Right ventricle myocardium inferior (tissue), 1 donor: Measurements from ENCODE around the gene SNORC. TPM values are rescaled to one million over a fixed set of nuclear protein-coding genes. Genes with fewer than 3 reads are reported as not detected.
"Not testable (repeated sequence)": the region's sequence is repeated elsewhere in the genome, so short reads cannot be mapped to it uniquely, and the experiment has no call there.

Source experiments
- ATAC-seq: fragments of 200-7000 bp; cut with Tn5 transposase; one replicate; pipeline ENCODE4 v1.9.1; 2020; ENCODE audit warnings: mild to moderate bottlenecking, moderate library complexity
- DNase-seq: peaks from one replicate; pipeline ENCODE4 v3.0.0; 2021; ENCODE audit errors: missing footprints
- intact Hi-C: fragments of 100-400 bp; cut with DNase I; formaldehyde crosslinking; loops from one replicate; pipeline ENCODE4 v1.11.0; 2022
- long read RNA-seq: library from polyadenylated mRNA; unstranded; transcript quantifications from one replicate; pipeline ENCODE4 v2.0.0, GENCODE V29; 2021
- total RNA-seq: library from RNA; stranded (reverse); fragmentation: NEBNext Ultra II Directional; extraction: Animal tissue kit (Norgen Biotek cat#: 25700); gene quantifications from one replicate; pipeline ENCODE4 v1.2.1, GENCODE V29; 2021
- donor health status: DM: no; HTN: yes; CAD: no; lungs with severe emphysema.

Gene SNORC
- total RNA-seq: 0.46 TPM
- long read RNA-seq, partial matches to known transcripts: 0 of 2 reads
- long read RNA-seq, other reads (novel, unspliced or antisense): 1 of 2 reads

DNA sequence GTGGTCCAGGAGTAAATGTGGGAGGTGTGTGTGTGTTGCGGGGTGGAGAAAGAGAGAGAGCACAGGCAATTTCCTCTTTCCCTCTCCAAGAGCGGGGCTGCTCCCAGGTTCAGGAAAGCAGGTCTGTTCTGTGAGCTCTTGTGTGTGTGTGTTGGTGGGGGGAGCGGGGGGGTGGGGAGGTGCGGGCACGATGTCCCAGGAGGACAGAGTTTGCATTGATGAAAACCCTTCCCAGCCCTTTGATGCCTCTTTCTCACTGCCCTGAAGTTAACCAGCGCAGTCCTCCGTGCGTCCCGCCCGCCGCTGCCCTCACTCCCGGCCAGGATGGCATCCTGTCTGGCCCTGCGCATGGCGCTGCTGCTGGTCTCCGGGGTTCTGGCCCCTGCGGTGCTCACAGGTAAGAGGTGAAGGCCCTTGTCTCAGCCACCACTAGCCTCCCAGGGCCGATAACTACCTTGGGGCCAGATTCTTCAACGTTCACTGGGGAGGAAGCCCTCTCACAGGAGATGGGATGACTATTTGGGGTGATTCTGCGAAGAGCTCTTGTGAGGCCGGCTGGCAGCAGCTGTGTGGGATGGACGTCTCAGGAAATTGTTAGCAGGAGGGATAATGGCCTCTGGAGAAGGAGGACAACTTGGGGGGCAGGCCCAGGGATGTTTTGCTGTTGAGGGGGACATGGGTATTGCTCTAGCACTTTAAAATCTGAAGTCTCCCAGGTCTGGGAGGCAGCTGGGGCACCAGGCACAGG is at the start of gene SNORC:
Gene SNORC, plus strand, starts transcription at position 247 of the 748 bp plus-strand sequence. Its CDS starts 78 bp downstream, at position 325.
- DNase-seq (peak; percentile 42), ATAC-seq (no peak)
- intact Hi-C loops: no loop called here

DNA sequence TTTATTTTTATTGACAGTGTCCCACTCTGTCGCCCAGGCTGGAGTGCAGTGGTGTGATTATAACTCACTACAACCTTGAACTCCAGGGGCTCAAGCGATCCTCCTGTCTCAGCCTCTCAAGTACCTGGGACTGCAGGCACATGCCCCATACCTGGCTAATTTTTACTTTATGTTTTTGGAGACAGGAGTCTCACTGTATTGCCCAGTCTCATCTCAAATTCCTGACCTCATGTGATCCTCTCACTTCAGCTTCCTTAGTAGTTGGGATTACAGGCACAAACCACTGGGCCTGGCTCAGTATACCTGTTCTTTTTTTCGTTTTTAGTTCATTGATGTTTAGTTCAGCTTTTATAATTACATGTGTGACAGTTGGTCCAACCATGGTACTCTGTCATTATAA is 40.1 kb upstream of the SNORC start:
- DNase-seq (no peak), ATAC-seq (no peak)
- intact Hi-C loops: no loop called here

DNA sequence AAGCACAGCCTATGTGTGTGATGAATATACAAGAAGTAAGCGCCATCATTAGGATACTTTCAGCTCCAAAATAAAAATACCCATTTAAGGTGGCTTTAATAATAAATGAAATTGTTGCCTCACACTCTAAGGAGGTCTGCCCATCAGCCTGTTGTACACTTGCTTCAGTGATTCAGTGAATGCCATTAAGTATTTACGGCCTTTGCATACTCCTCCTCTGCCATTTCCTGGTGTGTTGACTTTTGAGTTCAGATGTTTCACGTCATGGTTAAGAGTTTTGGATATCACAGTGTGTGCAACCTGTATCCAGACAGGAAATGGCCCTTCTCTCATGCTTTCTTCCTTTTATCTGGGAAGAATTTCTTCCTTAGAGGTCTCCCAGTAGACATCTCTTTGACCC is 38.6 kb upstream of the SNORC start:
- intact Hi-C loops: no loop called here
- ATAC-seq (no peak), DNase-seq (no peak)

DNA sequence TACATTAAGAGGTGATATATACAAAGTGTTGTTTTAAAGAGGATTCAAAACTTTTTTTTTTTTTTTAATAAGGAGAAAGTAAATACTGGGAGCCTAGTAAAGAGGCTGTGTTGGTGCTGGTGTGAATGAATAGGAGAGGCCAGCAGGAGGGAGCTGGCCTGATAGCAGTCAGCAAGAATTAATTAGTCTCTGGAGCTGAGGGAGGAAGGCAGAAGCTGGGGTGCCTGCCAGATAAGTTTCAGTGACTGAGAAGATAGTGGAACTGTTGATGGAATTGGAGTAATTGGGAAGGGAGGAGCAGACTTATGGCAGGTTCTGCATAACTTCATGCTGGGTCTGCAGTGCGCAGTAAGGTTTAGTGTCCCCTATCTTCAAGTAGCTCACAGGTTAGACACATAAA is 36.2 kb upstream of the SNORC start:
- peak; percentile 48 for ATAC-seq
- intact Hi-C loops: no loop called here

DNA sequence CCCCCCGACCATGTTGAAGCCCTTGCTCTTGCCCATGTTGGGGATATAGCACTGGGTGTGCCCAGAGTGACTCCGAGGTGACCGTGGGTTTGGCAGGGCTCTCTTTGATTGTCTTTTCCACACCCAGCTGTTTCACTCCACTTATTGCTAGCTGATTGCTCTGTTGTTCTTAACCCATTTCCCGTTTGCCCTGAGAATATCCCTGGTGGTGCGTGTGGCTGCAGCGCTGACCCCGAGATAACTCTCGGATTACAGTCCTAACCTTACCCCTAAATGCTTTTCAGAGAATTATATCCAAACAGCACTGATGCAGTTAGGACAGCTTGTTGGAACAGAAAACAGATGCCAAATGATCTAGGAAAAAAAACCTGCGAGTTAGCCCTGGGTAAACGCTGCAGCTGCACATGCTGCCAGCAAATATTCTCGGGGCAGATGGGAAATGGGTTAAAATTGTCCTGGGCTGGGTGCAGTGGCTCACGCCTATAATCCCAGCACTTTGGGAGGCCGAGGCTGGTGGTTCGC is 34.3 kb upstream of the SNORC start:
- intact Hi-C loops: no loop called here
- peak; percentile 65 for ATAC-seq
- DNase-seq: no peak

More for the DNA sequence above, 36.2 kb upstream of the SNORC start:
- no peak for DNase-seq

DNA sequence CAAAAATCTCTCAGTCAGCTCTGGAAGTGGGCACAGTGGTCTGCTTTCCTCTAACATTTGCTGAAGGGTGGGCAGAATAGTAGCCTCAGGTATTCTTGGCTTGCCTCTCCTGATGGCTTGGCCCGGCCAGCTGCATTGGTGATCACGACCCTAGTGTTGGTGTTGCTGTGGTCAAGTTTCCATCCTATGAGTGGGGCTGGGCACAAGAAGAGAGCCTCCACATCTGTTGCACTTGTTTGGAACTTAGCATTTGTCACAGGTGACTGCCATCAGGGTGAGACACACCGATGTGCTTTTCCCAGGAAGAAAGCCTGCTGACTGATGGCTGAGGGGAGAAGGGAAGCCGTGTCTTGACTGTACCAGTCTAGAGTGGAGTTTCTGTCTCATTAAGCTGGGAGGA is 33.1 kb upstream of the SNORC start:
- no peak for ATAC-seq
- intact Hi-C loops: no loop called here
- DNase-seq: no peak

DNA sequence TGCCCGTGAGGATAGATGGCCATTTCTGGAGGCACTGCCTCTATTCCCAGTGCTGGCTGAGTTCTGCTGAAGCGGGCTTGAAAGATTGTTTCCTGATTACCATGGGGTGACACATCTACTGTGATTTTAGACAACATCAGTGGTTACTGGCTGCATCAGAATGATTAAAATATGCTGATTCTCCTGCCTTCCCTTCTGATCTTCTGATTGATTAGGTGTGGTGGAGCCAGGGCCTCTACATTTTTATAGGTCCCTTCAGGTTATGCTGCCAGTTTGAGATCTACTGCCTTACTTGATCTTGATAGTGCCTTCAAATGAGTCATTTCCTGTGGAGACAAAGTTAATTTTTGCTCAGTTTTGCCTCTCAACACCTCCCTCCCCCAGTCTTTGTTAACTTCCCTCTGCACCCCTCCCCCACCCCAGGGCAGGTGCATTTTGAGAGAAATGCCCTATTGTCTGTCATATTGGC is 31.6 kb upstream of the SNORC start:
- intact Hi-C loops: no loop called here
- ATAC-seq (no peak), DNase-seq (no peak)

DNA sequence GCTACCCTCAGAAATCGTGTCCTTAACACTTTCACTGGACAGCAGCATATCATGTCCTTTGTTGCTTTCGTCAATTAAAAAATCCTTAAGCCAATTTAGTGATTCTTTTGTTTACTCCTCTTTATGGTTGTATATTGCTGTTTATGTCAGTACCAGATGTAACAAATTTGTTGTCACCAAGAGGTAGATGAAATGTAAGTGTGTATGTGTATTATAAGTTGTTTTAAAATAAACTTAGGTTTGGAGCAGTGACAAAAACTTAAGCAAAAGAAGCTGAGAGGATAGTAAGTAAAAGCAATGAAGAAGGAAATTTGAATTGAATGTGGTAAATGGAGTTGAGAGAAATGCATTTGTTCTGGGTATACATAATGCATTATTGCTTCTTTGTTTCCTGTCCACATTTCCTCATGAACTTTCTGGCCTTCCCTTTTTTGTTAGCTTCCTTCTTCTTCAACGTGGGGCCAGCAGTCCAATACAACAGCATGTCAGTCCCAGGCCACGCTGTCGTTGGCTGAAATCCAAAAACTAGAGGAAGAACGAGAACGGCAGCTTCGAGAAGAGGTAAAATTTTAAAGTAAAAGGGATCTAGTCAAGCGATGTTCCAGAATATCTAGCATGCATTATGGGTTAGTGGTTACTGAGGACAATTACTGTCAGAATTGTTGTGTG is 30.5 kb upstream of the SNORC start:
- peak; percentile 80 for DNase-seq
- intact Hi-C loops: no loop called here
- ATAC-seq: peak; percentile 52

DNA sequence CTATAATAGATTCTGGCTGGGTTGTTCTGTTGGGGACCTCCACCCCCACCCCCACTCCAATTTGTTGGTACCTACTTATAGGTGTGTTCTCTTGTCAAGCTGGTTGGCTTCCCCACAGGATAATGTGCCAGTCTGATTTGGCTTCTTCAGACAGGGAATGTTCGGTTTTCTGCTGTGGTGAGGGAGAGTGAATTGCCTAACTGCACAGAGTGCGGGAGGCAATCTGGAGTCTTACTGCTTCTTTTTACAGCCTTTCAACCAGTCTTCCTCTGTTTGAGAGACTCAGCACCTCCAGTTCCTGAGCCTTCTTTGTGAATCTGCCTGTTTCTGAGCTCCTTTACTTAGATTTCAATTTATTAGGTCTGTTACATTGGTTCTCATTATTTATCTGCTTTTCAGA is 27.4 kb upstream of the SNORC start:
- intact Hi-C loops: no loop called here
- DNase-seq (no peak), ATAC-seq (no peak)

DNA sequence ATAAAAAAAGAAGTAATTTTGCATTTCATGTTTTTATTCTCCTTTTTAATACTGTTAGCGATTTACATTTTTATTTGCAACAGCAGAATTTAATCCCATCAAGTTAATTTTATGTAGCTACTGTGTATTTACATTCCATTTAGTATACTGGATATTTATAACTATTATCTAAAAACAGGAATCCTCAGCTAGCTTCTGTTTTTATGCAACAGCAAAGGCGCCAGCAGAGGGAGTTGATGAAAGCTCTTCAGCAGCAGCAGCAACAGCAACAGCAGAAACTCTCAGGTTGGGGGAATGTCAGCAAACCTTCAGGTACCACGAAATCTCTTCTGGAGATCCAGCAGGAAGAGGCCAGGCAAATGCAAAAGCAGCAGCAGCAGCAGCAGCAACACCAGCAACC is 26.2 kb upstream of the SNORC start:
- no peak for ATAC-seq
- no peak for DNase-seq
- intact Hi-C loops: no loop called here

DNA sequence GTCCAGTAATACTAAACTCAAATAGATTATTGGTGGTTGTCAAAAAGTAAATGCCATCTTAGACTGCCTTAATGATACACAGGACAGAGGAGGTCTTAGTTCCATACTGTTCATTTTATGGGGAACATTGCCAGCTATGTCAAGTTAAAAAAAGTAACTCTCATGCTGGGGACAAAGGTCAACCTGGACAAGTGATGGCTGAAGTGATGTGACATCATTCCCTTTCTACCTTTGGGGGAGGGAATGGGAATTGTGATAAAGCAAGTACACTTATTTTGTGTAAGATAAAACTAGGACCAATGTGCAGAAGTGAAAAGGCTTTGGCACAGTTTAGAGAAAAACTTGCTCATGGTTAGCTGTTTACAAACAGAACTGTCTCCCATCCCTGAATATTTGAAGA is 24.0 kb upstream of the SNORC start:
- ATAC-seq (no peak), DNase-seq (no peak)
- intact Hi-C loops: no loop called here

DNA sequence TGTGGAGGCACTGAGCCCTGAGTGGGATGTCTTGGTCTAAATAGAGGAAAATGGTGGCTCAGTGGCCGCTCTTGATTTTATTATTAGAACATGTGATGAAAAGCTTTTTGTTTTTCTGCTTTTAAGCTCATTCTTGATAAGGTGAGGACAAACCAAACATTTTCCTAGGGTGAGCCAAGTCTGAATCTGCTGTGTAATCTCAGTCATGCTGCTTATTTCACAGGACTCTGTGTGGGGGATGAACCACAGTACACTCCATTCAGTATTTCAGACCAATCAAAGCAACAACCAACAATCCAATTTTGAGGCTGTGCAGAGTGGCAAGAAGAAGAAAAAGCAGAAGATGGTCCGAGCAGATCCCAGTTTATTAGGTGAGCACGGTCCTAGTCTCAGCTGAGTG is 20.0 kb upstream of the SNORC start:
- no peak for DNase-seq

DNA sequence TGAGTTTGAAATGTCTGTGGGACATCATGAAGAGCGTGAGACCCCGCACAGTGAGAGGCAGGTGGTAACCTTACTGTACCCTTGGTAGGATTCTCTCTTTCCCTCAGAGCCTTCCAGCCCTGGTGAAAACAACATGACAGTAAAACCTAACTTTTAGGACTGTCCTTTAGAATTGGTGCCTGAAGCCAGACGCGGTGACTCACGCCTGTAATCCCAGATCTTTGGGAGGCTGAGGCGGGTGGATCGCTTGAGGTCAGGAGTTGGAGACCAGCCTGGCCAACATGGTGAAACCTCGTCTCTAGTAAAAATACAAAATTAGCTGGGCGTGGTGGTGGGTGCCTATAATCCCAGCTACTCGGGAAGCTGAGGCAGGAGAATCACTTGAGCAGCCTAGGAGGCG is 18.0 kb upstream of the SNORC start:
- DNase-seq, ATAC-seq: not testable (repeated sequence)
- intact Hi-C loops: loop anchor here (2.0 to 5.0 kb wide), 2 partner anchors 200 to 399 kb away; partner anchors contain the start of gene ATG16L1

More for the DNA sequence above, 20.0 kb upstream of the SNORC start:
- no peak for ATAC-seq
- intact Hi-C loops: loop anchor here (5.0 kb wide), 1 partner anchor 202 kb away; no protein-coding TSS in a partner anchor

DNA sequence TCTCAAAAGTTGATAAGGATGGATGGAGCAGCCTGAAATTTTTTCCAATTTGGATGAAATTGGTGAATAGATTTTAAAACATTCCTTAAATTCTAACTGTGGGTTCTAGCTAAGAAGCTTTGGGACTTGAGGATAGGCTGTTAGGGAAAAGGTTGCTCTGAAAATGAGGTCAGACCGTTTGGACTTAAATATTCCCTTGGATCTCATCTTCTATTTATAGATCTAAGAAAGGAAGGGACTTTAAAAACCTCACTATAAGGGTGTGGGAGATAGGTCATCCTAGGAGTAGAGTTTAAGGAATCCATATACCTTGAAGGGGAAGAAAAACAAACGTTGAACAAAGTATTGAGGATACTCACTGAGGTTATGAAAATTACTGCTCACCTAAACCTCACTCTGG is 17.4 kb upstream of the SNORC start:
- ATAC-seq: no peak
- intact Hi-C loops: loop anchor here (2.0 to 5.0 kb wide), 2 partner anchors 200 to 398 kb away; partner anchors contain the start of gene ATG16L1
- no peak for DNase-seq

DNA sequence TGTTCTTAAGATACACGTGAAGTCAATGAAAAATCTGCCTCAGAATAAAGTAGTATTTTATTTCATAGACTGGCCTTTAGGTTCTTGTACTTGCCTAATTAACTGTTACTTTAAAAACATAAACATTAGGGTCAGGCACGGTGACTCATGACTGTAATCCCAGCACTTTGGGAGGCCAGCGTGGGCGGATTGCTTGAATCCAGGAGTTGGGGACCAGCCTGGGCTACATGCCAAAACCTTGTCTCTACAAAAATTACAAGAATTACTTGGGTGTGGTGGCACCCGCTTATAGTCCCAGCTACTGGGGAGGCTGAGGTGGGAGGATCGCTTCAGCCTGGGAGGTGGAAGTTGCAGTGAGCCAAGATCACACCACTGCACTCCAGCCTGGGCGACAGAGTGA is 16.0 kb upstream of the SNORC start:
- intact Hi-C loops: loop anchor here (5.0 kb wide), 1 partner anchor 198 kb away; no protein-coding TSS in a partner anchor
- no peak for ATAC-seq
- DNase-seq: no peak

DNA sequence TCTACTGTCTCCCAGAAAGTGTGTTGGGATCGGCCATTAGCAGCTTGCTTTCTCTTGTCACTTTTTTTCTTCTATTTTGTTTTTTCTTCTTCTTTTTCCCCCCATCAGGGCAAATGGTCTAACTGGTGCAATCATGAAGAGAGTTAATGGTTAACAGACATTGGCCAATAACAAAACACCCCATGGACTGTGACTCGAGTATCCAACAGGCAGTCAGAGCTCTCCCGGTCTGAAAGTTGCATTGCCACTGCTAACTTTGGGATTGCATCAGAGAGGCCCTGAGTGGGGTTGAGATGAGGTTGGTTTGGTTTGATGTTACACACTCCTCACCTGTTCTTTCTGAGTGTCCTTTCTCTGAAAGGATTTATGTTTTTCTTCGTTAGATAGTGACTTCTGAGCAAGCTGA is 12.9 kb upstream of the SNORC start:
- no peak for DNase-seq
- ATAC-seq: no peak
- intact Hi-C loops: no loop called here

DNA sequence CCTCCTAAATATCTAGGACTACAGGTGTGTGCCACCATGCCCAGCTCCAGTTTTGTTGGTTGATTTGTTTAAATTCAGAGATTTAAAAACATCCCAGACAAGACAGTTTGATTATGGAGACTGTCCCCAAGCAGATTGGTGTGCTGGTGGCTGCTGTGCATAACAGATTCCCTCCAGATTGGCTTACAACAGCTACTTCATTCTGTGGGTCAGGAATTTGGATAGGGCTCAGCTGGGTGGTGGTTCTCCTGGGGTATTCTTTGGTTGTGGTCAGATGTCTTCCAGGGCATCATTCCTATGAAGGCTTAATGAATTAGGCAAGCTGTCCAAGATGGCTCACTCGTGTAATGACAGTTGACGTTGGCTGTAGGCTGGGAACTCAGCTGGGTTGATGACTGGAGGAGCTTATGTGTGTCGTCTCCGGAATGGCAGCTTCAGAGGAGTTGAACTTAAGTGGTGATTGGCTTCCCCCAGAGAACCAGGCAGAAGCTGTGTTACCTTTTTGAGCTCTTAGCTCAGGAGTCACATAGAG is 10.6 kb upstream of the SNORC start:
- intact Hi-C loops: no loop called here
- no peak for ATAC-seq

DNA sequence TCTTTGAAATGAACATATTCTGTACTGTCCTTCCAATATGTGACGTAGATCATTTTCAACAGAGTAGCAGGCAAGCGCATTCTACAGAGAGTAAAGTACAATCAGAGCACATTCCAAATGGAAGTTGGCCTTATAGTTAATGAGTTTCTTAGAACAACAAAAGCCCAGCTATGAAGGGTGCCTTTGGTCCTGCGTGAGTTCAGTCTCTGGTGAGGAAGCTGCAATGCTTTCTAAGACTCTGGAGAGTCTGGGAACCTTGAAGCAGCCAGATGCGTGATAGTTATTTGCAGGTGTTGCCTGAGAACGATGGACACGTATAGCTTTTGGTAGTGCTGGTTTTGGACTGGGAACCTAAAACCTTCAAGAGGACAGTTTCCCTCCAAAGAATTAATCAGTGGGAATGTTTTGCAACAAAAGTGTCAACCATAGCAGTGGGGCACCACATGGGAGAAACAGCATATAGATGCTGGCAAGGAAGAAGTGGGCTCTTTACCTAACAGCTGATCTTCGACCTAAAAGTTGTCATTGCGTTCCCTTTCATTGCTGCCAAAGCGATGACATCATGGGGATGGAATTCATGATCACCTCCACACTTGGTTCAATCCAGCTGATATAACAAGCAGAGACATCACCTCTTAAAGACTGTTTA is 9.3 kb upstream of the SNORC start:
- no peak for DNase-seq
- ATAC-seq: no peak
- intact Hi-C loops: no loop called here

More for the DNA sequence above, 10.6 kb upstream of the SNORC start:
- no peak for DNase-seq

DNA sequence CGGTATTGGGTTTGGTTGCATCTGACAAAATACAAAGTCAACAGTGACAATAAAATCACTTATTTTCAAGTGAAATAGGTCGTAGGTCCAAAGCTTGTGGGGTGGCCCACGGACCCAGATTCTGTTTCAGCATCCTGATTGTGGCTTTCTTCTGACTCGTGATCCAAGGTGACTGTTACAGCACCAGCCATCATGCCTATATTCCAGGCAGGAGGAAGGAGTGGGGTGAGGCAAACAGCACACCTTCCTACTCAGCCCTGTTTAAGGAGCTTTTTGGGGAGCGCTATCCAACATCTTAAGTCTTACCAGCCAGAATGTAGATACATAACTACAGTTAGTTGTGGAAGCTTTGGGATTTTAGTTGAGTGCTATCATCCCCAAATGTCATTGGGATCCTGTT is 8.7 kb upstream of the SNORC start:
- no peak for DNase-seq
- intact Hi-C loops: no loop called here
- ATAC-seq: no peak
